Stimulated activated CD8-positive, alpha-beta memory T cell treated with anti-CD3 and anti-CD28 coated beads, Interleukin-15, amount 100 ng/mL, for 1 hour (primary cell): ENCODE data around the gene ZNF672.

ENCODE experiments used
- DNase-seq: peaks from one replicate; pipeline ENCODE4 v3.0.0-alpha.2; 2020; ENCODE audit warnings: low read depth

The ZNF672 gene

GRCh38 chr1:248890549-248891498 is 52.8 kb downstream of the ZNF672 start:
- DNase-seq, result no peak

GRCh38 chr1:248891758-248892157 is 53.7 kb downstream of the ZNF672 start:
- DNase-seq, result no peak

GRCh38 chr1:248892590-248892989 is 54.6 kb downstream of the ZNF672 start:
- no peak for DNase-seq

- DNase-seq, result no peak
Measured at GRCh38 chr1:248894837-248895236, 56.8 kb downstream of the ZNF672 start.

DNA sequence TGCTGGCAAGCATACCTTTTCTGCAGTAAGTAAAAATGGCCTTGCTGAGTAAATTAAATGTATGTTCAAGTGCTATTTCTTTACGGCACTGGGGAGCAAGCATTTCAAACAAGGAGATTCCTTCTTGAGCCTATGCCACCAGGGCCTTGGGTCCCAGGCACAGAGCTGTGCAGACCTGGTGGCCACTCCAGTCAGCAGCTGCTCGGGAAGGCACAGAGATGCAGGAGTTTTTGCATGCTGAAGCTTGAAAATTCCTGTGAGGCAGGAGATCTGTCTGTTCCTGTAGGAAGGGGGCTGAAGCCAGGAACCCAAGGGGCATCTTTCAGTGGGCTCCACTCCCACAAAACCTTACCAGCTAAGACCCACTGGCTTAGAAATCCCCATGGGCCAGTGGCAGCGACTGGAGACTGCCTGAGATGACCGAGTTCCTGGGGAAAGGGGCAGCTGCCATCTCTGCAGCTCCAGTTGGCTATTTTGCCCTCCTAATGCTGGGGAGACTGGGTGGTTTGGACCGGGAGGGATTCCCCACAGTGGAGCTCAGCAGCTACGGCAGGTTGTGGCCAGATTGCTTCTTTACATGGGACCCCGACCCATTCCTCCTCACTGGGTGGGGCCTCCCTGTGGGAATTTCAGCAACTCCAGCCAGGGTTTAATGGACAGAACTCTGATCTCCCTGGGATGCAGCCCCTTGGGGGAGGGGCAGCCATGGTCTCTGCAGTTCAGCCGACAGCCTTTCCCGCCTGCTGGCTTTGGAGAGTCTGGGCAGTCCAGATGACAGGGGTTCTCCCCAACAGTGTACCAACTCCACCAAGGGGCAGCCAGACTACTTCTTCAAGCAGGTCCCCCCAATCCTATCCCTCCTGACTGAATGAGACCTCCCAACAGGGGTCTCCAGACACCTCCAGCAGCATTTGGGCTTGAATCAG is 59.7 kb downstream of the ZNF672 start:
- DNase-seq, result no peak
